ENCODE data around the gene MYOM1. TPM values are rescaled to one million over a fixed set of nuclear protein-coding genes. Genes with fewer than 3 reads are reported as not detected.
"Not testable (repeated sequence)": the region's sequence is repeated elsewhere in the genome, so short reads cannot be mapped to it uniquely, and the experiment has no call there.

Gene MYOM1
- total RNA-seq, 1 donor from 2014 or later, result 2.4 TPM

- Mint-ChIP-seq H3K9me3 (no peaks in the 10 kb centered on the region), H3K4me3 (ENCODE audit: low read depth) (no peak overlapping the region), H3K4me1 (ENCODE audit: low read depth) (peaks cover 17% of the 10 kb centered on the region), H3K36me3 (ENCODE audit: low read depth) (no peaks in the 10 kb centered on the region), H3K27me3 (ENCODE audit: low read depth) (no peaks in the 10 kb centered on the region), H3K27ac (peak overlapping the region; percentile 66)
- no peak for DNase-seq (ENCODE audit: low spot score)
- intact Hi-C loops (cut with micrococcal nuclease), result no loop called here
Observed at GRCh38 chr18:3037423-3037915, 182.3 kb downstream of the MYOM1 start.

GRCh38 chr18:3036108-3036507 is 183.7 kb downstream of the MYOM1 start:
- Mint-ChIP-seq H3K27ac (no peak overlapping the region), H3K36me3 (ENCODE audit: low read depth) (no peaks in the 10 kb centered on the region), H3K4me3 (ENCODE audit: low read depth) (no peak overlapping the region), H3K4me1 (ENCODE audit: low read depth) (peaks cover 17% of the 10 kb centered on the region), H3K27me3 (ENCODE audit: low read depth) (no peaks in the 10 kb centered on the region), H3K9me3 (no peaks in the 10 kb centered on the region)
- no peak for DNase-seq (ENCODE audit: low spot score)
- intact Hi-C loops (cut with micrococcal nuclease), result no loop called here

- H3K27me3 Mint-ChIP-seq (ENCODE audit: low read depth), result no peaks in the 10 kb centered on the region
- H3K4me1 Mint-ChIP-seq (ENCODE audit: low read depth), result peaks cover 17% of the 10 kb centered on the region
- H3K4me3 Mint-ChIP-seq (ENCODE audit: low read depth), result no peak overlapping the region
- no peak overlapping the region for H3K27ac Mint-ChIP-seq
- intact Hi-C loops (cut with micrococcal nuclease), result no loop called here
- no peak for DNase-seq (ENCODE audit: low spot score)
- H3K36me3 Mint-ChIP-seq (ENCODE audit: low read depth), result no peaks in the 10 kb centered on the region
- no peaks in the 10 kb centered on the region for H3K9me3 Mint-ChIP-seq
Observed at GRCh38 chr18:3035635-3036034, 184.1 kb downstream of the MYOM1 start.

GRCh38 chr18:3032721-3033120 is 187.0 kb downstream of the MYOM1 start:
- peaks cover 6% of the 10 kb centered on the region for H3K4me1 Mint-ChIP-seq (ENCODE audit: low read depth)
- intact Hi-C loops (cut with micrococcal nuclease), result no loop called here
- no peaks in the 10 kb centered on the region for H3K36me3 Mint-ChIP-seq (ENCODE audit: low read depth)
- no peaks in the 10 kb centered on the region for H3K27me3 Mint-ChIP-seq (ENCODE audit: low read depth)
- H3K4me3 Mint-ChIP-seq (ENCODE audit: low read depth), result no peak overlapping the region
- H3K27ac Mint-ChIP-seq, result no peak overlapping the region
- no peaks in the 10 kb centered on the region for H3K9me3 Mint-ChIP-seq
- DNase-seq (ENCODE audit: low spot score), result no peak

- intact Hi-C loops (cut with micrococcal nuclease), result no loop called here
- H3K9me3 Mint-ChIP-seq, result no peaks in the 10 kb centered on the region
- H3K4me1 Mint-ChIP-seq (ENCODE audit: low read depth), result no peaks in the 10 kb centered on the region
- no peak for DNase-seq (ENCODE audit: low spot score)
- H3K27me3 Mint-ChIP-seq (ENCODE audit: low read depth), result no peaks in the 10 kb centered on the region
- H3K36me3 Mint-ChIP-seq (ENCODE audit: low read depth), result no peaks in the 10 kb centered on the region
- no peak overlapping the region for H3K4me3 Mint-ChIP-seq (ENCODE audit: low read depth)
- H3K27ac Mint-ChIP-seq, result no peak overlapping the region
Observed at GRCh38 chr18:3029215-3029952, 190.4 kb downstream of the MYOM1 start.

GRCh38 chr18:3028115-3028514 is 191.7 kb downstream of the MYOM1 start:
- H3K36me3 Mint-ChIP-seq (ENCODE audit: low read depth); H3K27ac Mint-ChIP-seq; H3K27me3 Mint-ChIP-seq (ENCODE audit: low read depth); H3K4me3 Mint-ChIP-seq (ENCODE audit: low read depth); intact Hi-C loops (cut with micrococcal nuclease); DNase-seq (ENCODE audit: low spot score); H3K4me1 Mint-ChIP-seq (ENCODE audit: low read depth); H3K9me3 Mint-ChIP-seq: not testable (repeated sequence)

GRCh38 chr18:3027370-3027891 is 192.3 kb downstream of the MYOM1 start:
- intact Hi-C loops (cut with micrococcal nuclease), result no loop called here

GRCh38 chr18:3025544-3025943 is 194.2 kb downstream of the MYOM1 start:
- H3K27ac Mint-ChIP-seq, result no peak overlapping the region
- DNase-seq (ENCODE audit: low spot score), result no peak
- no peaks in the 10 kb centered on the region for H3K36me3 Mint-ChIP-seq (ENCODE audit: low read depth)
- H3K4me1 Mint-ChIP-seq (ENCODE audit: low read depth), result no peaks in the 10 kb centered on the region
- H3K27me3 Mint-ChIP-seq (ENCODE audit: low read depth), result no peaks in the 10 kb centered on the region
- peaks cover 5% of the 10 kb centered on the region for H3K9me3 Mint-ChIP-seq
- intact Hi-C loops (cut with micrococcal nuclease), result no loop called here
- no peak overlapping the region for H3K4me3 Mint-ChIP-seq (ENCODE audit: low read depth)

More at GRCh38 chr18:3027370-3027891, 192.3 kb downstream of the MYOM1 start:
- Mint-ChIP-seq H3K4me3 (ENCODE audit: low read depth) (no peak overlapping the region), H3K9me3 (peaks cover 5% of the 10 kb centered on the region), H3K27me3 (ENCODE audit: low read depth) (no peaks in the 10 kb centered on the region), H3K36me3 (ENCODE audit: low read depth) (no peaks in the 10 kb centered on the region), H3K4me1 (ENCODE audit: low read depth) (no peaks in the 10 kb centered on the region), H3K27ac (no peak overlapping the region)
- no peak for DNase-seq (ENCODE audit: low spot score)

- H3K36me3 Mint-ChIP-seq (ENCODE audit: low read depth); H3K9me3 Mint-ChIP-seq; intact Hi-C loops (cut with micrococcal nuclease); H3K27ac Mint-ChIP-seq; H3K27me3 Mint-ChIP-seq (ENCODE audit: low read depth); DNase-seq (ENCODE audit: low spot score); H3K4me1 Mint-ChIP-seq (ENCODE audit: low read depth); H3K4me3 Mint-ChIP-seq (ENCODE audit: low read depth): not testable (repeated sequence)
Observed at GRCh38 chr18:3023603-3024002, 196.2 kb downstream of the MYOM1 start.

Other genes starting within 250 kb of the MYOM1 start
- gene LPIN2, start 206.8 kb downstream of the MYOM1 start, total RNA-seq, result 87.9 and 95.9 TPM in 2 replicates
- gene MYL12A, start 27.8 kb upstream of the MYOM1 start, total RNA-seq, result 396 and 397 TPM in 2 replicates
- gene MYL12B, start 42.2 kb upstream of the MYOM1 start, total RNA-seq, result 243 and 245 TPM in 2 replicates
- 53.4 and 53.5 TPM in 2 replicates for gene TGIF1, start 230.2 kb upstream of the MYOM1 start, total RNA-seq

Measured in activated T-helper 2 cell treated with anti-CD3 and anti-CD28 coated beads, Interferon-gamma antibody, Interleukin-2, Interleukin-4, amounts not matched to agents 10 μg/mL and 5 μg/mL and 100 μg/mL, durations not matched to agents 14 hours and 24 hours and 36 hours (primary cell).